ENCODE results near the gene RNF150. TPM values are rescaled to one million over a fixed set of nuclear protein-coding genes. Genes with fewer than 3 reads are reported as not detected.

The RNF150 gene
- 19.1 and 20.8 TPM in 2 replicates for total RNA-seq

DNA sequence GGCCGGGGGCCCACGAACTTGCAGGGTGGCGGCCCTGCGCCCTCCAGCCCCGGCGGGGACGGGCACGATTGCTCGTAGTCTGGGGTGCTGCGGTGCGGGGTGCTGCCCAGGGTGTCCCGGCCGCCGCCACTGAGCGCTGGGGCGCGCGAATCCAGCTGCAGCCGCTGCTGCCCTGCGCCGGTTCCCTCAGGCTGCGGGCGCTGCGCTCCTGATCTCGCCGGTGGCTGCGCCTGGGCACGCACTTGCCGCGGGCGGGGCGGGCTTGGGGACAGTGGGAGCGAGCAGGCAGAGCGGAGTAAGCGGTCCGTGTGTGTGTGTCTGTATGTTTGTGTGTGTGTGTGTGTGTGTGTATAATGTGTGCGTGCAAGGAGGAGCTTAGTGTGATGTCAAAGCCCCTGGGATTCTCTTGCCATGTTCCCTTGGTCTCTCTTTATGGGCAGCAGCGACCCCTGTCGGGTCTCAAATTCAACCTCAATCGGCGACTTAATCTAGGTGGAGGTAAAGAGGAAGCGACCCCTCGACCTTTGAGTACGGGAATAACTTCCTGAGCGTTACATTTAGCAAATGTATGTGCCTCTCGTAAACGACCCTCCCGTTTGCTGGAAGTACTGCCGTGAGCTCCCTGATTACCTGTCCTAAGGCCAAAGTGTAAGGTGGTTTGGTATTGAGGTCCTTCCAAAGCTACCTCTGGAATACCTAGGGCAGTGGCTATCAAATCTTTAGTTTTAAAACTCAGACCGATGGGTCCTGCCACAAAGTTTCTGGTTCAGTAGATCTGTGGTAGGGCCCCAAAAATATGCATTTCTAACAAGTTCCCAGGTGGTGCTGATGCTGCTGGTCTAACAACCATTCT, at the start of gene RNF150:
RNF150 (minus strand) TSS at position 324 of the 853 bp plus-strand sequence.

Other genes with a start within 250 kb of the RNF150 start
- 16.2 and 18.8 TPM in 2 replicates for gene ZNF330, start 87.4 kb upstream of the RNF150 start, total RNA-seq

Data from hair follicle dermal papilla cell (primary cell).